HepG2 (cell line): ENCODE data around the gene SH3GLB2. TPM values are rescaled to one million over a fixed set of nuclear protein-coding genes. Genes with fewer than 3 reads are reported as not detected.

Source experiments
- AHR ChIP-seq: IDR thresholded peaks from 2 replicates; pipeline ENCODE4 v1.6.1; 2018; ENCODE audit warnings: missing genetic modification reagents, missing compliant biosample characterization
- CHD2 ChIP-seq: IDR thresholded peaks from 2 replicates; pipeline ENCODE4 v1.6.1; 2011; ENCODE audit warnings: low read depth, low read length, improper control_type of control experiment
- ELF4 ChIP-seq: sonication (generic); formaldehyde crosslinking; IDR thresholded peaks from 2 replicates; pipeline ENCODE4 v1.5.0; 2020; ENCODE audit warnings: missing genetic modification reagents, mild to moderate bottlenecking, moderate library complexity, borderline replicate concordance
- GABPB1 ChIP-seq: IDR thresholded peaks from 2 replicates; pipeline ENCODE4 v1.6.1; 2016; ENCODE audit warnings: mild to moderate bottlenecking, missing genetic modification reagents, moderate library complexity, missing compliant biosample characterization
- GFI1 ChIP-seq: sonication (generic); formaldehyde crosslinking; IDR thresholded peaks from 2 replicates; pipeline ENCODE4 v1.5.0; 2020; ENCODE audit warnings: missing genetic modification reagents, mild to moderate bottlenecking, borderline replicate concordance
- HHEX ChIP-seq: IDR thresholded peaks from 2 replicates; pipeline ENCODE4 v1.6.1; 2016; ENCODE audit warnings: control low read depth
- HMGXB4 ChIP-seq, 2 experiments: sonication (generic) in 1 of 2; formaldehyde crosslinking in 1 of 2; IDR thresholded peaks; 2 replicates each; pipeline versions ENCODE4 v1.4.0 to v1.6.1; 2018 to 2020; ENCODE audit warnings: missing genetic modification reagents in 2 of 2, borderline replicate concordance in 1 of 2, low read depth in 1 of 2, mild to moderate bottlenecking in 1 of 2, missing biosample characterization in 1 of 2
- KMT2A ChIP-seq: sonication (generic); formaldehyde crosslinking; IDR thresholded peaks from 2 replicates; pipeline ENCODE4 v1.4.0; 2020; ENCODE audit warnings: missing genetic modification reagents
- NFE2 ChIP-seq: sonication (generic); formaldehyde crosslinking; IDR thresholded peaks from 2 replicates; pipeline ENCODE4 v1.4.0; 2020; ENCODE audit warnings: missing genetic modification reagents
- PITX1 ChIP-seq: sonication (generic); formaldehyde crosslinking; IDR thresholded peaks from 2 replicates; pipeline ENCODE4 v1.5.1; 2020; ENCODE audit warnings: mild to moderate bottlenecking, missing genetic modification reagents
- POGK ChIP-seq: sonication (generic); formaldehyde crosslinking; conservative IDR thresholded peaks from 2 replicates; pipeline ENCODE4 v1.8.0; 2022; ENCODE audit warnings: mild to moderate bottlenecking, moderate library complexity, missing genetic modification reagents
- PTBP1 ChIP-seq: fragments of 200-400 bp; formaldehyde crosslinking; IDR thresholded peaks from 2 replicates; pipeline ENCODE4 v1.6.1; 2018; ENCODE audit warnings: low read length, low read depth; ENCODE audit not compliant: poor library complexity, severe bottlenecking
- ZFP36L1 ChIP-seq: sonication (generic); formaldehyde crosslinking; IDR thresholded peaks from 2 replicates; pipeline ENCODE4 v1.8.0; 2022; ENCODE audit warnings: mild to moderate bottlenecking, missing genetic modification reagents, moderate library complexity
- ZFP37 ChIP-seq: sonication (generic); formaldehyde crosslinking; IDR thresholded peaks from 2 replicates; pipeline ENCODE4 v1.4.0; 2020; ENCODE audit warnings: missing genetic modification reagents, borderline replicate concordance
- ZNF225 ChIP-seq: sonication (generic); formaldehyde crosslinking; IDR thresholded peaks from 2 replicates; pipeline ENCODE4 v1.4.0; 2020; ENCODE audit warnings: mild to moderate bottlenecking, missing genetic modification reagents
- ZNF260 ChIP-seq: sonication (generic); formaldehyde crosslinking; IDR thresholded peaks from 2 replicates; pipeline ENCODE4 v1.4.0; 2020; ENCODE audit warnings: missing genetic modification reagents, low read depth, mild to moderate bottlenecking, borderline replicate concordance
- ZNF34 ChIP-seq: sonication (generic); formaldehyde crosslinking; IDR thresholded peaks from 2 replicates; pipeline ENCODE4 v1.4.0; 2020; ENCODE audit warnings: mild to moderate bottlenecking, missing genetic modification reagents, borderline replicate concordance
- ZNF546 ChIP-seq: sonication (generic); formaldehyde crosslinking; conservative IDR thresholded peaks from 2 replicates; pipeline ENCODE4 v1.8.1; 2023; ENCODE audit warnings: mild to moderate bottlenecking, missing genetic modification reagents
- ZNF672 ChIP-seq: sonication (generic); formaldehyde crosslinking; IDR thresholded peaks from 2 replicates; pipeline ENCODE4 v1.8.1; 2022; ENCODE audit warnings: missing genetic modification reagents
- ZNF891 ChIP-seq: sonication (generic); formaldehyde crosslinking; IDR thresholded peaks from 2 replicates; pipeline ENCODE4 v1.5.0; 2020; ENCODE audit warnings: mild to moderate bottlenecking, missing genetic modification reagents
- polyA plus RNA-seq, 8 experiments: library from polyadenylated mRNA; depleted of rRNA in 3 of 8; stranded (reverse) in 7 of 8; unstranded in 1 of 8; fragments of >200 nt; fragmentation: Illumina TruSeq in 4 of 8; extraction: Trizol in 4 of 8; gene quantifications; 2 replicates each; pipeline versions ENCODE4 v1.2.1 to v1.2.3, GENCODE V29; 2011 to 2016; ENCODE audit warnings: low read depth in 4 of 8, missing spikeins in 1 of 8, mixed read lengths in 1 of 8; ENCODE audit not compliant: insufficient read depth in 1 of 8
- total RNA-seq, 5 experiments: library from RNA; depleted of rRNA; stranded (reverse); fragments of >200 nt; fragmentation: Illumina TruSeq; extraction: Trizol; gene quantifications; 2 replicates each; pipeline ENCODE4 v1.2.3, GENCODE V29; 2016; ENCODE audit warnings: low read depth in 1 of 5
- TF ChIP-seq, protein P1 (sequence below): sonication (generic); formaldehyde crosslinking; IDR thresholded peaks from 2 replicates; pipeline ENCODE4 v1.9.0; 2021; ENCODE audit warnings: missing genetic modification reagents, mild to moderate bottlenecking, borderline replicate concordance
- TF ChIP-seq, protein P2 (sequence below): sonication (generic); formaldehyde crosslinking; IDR thresholded peaks from 2 replicates; pipeline ENCODE4 v1.5.1; 2020; ENCODE audit warnings: mild to moderate bottlenecking, missing genetic modification reagents

Gene SH3GLB2
- total and polyA plus RNA-seq, 2 of the 13 experiments (the other 11 are each of a cell fraction or from before 2014, with no cell fraction given) = 24.0 to 40.6 TPM

GRCh38 chr9:129036241-129036922 lies 8.3 kb upstream of the SH3GLB2 start, which contains the start of gene MIGA2 (continued):
- TF ChIP-seq, protein P1, sequence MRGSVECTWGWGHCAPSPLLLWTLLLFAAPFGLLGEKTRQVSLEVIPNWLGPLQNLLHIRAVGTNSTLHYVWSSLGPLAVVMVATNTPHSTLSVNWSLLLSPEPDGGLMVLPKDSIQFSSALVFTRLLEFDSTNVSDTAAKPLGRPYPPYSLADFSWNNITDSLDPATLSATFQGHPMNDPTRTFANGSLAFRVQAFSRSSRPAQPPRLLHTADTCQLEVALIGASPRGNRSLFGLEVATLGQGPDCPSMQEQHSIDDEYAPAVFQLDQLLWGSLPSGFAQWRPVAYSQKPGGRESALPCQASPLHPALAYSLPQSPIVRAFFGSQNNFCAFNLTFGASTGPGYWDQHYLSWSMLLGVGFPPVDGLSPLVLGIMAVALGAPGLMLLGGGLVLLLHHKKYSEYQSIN (CRISPR knock-in tag) = no peak
- peak; percentile 30; the same call in 1 of the 2 replicates for TF ChIP-seq PITX1 (CRISPR knock-in tag)
- 0 out of 2 replicates have a peak, but pooled peaks have one; percentile 54 for TF ChIP-seq POGK
- no peak for TF ChIP-seq ZNF260
- no peak for TF ChIP-seq ZNF672 (CRISPR knock-in tag)
- no peak for TF ChIP-seq ZFP37 (CRISPR knock-in tag)
- TF ChIP-seq, protein P2, sequence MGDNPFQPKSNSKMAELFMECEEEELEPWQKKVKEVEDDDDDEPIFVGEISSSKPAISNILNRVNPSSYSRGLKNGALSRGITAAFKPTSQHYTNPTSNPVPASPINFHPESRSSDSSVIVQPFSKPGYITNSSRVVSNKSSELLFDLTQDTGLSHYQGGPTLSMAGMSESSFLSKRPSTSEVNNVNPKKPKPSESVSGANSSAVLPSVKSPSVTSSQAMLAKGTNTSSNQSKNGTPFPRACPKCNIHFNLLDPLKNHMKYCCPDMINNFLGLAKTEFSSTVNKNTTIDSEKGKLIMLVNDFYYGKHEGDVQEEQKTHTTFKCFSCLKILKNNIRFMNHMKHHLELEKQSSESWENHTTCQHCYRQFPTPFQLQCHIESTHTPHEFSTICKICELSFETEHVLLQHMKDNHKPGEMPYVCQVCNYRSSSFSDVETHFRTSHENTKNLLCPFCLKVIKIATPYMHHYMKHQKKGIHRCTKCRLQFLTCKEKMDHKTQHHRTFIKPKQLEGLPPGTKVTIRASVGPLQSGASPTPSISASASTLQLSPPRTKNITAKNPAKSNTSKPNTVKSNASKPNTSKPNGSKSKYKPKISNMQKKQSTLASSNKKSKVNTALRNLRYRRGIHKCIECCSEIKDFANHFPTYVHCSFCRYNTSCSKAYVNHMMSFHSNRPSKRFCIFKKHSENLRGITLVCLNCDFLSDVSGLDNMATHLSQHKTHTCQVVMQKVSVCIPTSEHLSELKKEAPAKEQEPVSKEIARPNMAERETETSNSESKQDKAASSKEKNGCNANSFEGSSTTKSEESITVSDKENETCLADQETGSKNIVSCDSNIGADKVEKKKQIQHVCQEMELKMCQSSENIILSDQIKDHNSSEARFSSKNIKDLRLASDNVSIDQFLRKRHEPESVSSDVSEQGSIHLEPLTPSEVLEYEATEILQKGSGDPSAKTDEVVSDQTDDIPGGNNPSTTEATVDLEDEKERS (CRISPR knock-in tag) = 0 out of 2 replicates have a peak, but pooled peaks have one; percentile 70
- no peak for TF ChIP-seq HHEX (CRISPR knock-in tag)
- TF ChIP-seq ZNF34 (CRISPR knock-in tag) = 0 out of 2 replicates have a peak, but pooled peaks have one; percentile 56
- TF ChIP-seq ZFP36L1 (CRISPR knock-in tag) = no peak
- TF ChIP-seq AHR (CRISPR knock-in tag) = peak; percentile 55; the same call in 1 of the 2 replicates
- TF ChIP-seq GABPB1 (CRISPR knock-in tag) = peak; percentile 87
- no peak for TF ChIP-seq PTBP1
- no peak for TF ChIP-seq ELF4 (CRISPR knock-in tag)
- TF ChIP-seq GFI1 = no peak
- TF ChIP-seq ZNF225 (CRISPR knock-in tag) = no peak
- TF ChIP-seq CHD2 = no peak
- TF ChIP-seq ZNF891 = no peak
- TF ChIP-seq ZNF546 (CRISPR knock-in tag) = no peak
- peak; percentile 73 for TF ChIP-seq KMT2A (CRISPR knock-in tag)
- peak in 1 of 2 experiments; percentile 42; a peak in 1 of 4 replicates for TF ChIP-seq HMGXB4 (CRISPR knock-in tag; IDR thresholded peaks at IDR 0.05; ENCODE audit: borderline replicate concordance in 1 of 2, low read depth in 1 of 2)
- no peak for TF ChIP-seq NFE2 (CRISPR knock-in tag)
